Left hindlimb (tissue), 1 donor: ENCODE results near the gene VIP.
"Not testable (repeated sequence)": the region's sequence is repeated elsewhere in the genome, so short reads cannot be mapped to it uniquely, and the experiment has no call there.

Experiments used
- DNase-seq: peaks from one replicate; pipeline ENCODE4 v3.0.0-alpha.2; 2018

The VIP gene

DNA sequence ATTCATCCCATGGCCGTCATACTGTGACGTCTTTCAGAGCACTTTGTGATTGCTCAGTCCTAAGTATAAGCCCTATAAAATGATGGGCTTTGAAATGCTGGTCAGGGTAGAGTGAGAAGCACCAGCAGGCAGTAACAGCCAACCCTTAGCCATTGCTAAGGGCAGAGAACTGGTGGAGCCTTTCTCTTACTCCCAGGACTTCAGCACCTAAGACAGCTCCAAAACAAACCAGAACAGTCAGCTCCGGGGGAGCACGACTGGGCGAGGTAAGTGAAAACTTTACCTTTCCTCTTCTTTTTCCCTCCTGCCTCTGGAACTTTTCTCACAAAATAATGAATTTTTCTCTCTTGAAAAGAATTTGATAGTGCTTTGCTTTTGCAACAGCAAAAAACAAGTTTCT is at the start of gene VIP:
Gene VIP (plus strand): TSS at position 104 of the 400 bp plus-strand sequence. CDS start 1,381 bp downstream, outside the sequence.
- DNase-seq = no peak

DNA sequence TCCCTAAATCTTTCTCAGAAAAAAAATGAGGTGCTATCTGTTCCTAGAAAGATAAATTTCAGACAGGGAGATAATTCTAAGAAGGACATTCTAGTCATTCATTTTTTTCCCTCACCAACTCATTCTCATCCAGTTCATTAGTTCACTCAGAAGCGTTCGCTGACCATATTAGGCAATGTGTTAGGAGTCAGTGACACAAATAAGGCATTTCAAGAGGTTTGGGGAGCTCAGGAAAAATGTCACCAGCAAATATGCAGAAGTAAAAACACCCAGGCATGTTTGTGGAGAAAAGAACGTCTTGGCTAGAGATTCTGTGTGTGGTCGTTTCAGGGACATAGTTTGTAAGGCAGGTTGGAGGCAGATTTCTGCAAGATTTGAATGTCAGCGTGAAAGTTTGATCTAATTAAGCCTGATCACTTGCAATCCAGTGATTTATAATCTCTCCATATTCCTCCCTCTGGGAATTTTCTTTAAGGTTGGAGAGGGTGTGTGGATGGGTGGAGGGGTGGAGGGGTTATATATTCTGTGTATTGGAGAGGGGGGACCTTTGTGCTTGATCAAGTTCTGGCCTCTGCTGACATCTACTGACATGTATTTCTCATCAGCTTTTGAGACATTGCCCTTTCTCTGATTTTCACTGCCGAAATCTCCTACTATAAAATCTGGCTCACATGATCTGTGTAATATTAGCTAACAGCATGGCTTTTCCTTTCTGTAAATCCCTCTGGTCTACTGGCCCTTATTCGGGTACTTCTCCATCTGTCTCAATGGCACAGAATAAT is 49.3 kb upstream of the VIP start:
- DNase-seq = no peak

GRCh38 chr6:152701863-152702401 is 48.7 kb upstream of the VIP start:
- no peak for DNase-seq

GRCh38 chr6:152703750-152704149 is 46.8 kb upstream of the VIP start:
- not testable (repeated sequence) for DNase-seq

DNA sequence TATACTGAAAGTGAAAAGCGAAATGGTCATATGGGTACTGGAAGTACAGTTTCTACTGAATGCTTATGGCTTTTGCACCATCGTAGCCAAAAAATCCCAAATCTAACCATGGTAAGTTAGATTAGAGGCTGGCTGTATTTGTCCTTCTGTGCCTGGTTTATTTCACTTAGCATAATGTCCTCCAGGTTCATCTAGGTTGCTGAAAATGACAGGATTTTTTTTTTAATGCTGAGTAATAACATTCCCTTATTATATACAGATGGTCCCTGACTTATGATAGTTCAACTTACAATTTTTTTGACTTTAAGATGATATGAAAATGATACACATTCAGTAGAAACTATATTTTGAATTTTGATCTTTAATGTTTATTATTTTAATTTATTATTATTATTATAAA is 45.3 kb upstream of the VIP start:
- no peak for DNase-seq

- DNase-seq = no peak
Observed at GRCh38 chr6:152716322-152716721, 34.3 kb upstream of the VIP start.

- no peak for DNase-seq
Observed at GRCh38 chr6:152720974-152721373, 29.6 kb upstream of the VIP start.

DNA sequence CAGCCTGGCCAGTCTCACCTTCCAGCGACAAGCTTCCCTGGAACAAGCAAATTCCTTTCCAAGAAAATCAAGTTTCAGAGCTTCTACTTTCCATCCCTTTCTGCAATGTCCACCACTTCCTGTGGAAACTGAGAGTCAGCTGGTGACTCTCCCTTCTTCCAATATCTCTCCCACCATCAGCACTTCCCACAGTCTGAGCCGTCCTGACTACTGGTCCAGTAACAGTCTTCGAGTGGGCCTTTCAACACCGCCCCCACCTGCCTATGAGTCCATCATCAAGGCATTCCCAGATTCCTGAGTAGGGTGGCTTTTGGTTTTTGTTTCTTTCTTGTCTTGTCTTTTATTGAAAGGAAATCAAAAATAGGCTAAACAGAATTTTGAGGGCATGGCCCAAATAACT is 28.6 kb upstream of the VIP start:
- no peak for DNase-seq

- DNase-seq = no peak
Observed at GRCh38 chr6:152723398-152723797, 27.2 kb upstream of the VIP start.

- DNase-seq = no peak
Observed at GRCh38 chr6:152726313-152726712, 24.3 kb upstream of the VIP start.

GRCh38 chr6:152727507-152727906 is 23.1 kb upstream of the VIP start:
- no peak for DNase-seq

DNA sequence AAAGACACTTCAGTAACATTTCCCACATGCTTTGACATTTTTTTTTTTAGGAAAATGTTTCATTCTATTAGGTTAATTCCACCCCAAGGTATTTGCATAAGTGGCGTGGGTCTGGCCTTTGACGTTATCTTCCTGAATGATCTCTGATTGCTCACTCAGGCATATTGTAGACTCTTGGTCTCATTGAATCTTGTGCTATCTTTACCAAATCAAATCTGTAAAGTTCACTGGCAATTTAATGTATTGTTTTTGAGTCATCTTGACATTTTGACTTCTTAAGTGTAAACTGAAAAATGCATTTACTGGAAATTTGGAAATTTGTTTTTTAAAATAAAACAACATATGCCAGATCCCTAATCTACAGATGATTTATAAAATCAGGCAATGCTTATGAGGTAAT is 16.0 kb upstream of the VIP start:
- DNase-seq = no peak

DNA sequence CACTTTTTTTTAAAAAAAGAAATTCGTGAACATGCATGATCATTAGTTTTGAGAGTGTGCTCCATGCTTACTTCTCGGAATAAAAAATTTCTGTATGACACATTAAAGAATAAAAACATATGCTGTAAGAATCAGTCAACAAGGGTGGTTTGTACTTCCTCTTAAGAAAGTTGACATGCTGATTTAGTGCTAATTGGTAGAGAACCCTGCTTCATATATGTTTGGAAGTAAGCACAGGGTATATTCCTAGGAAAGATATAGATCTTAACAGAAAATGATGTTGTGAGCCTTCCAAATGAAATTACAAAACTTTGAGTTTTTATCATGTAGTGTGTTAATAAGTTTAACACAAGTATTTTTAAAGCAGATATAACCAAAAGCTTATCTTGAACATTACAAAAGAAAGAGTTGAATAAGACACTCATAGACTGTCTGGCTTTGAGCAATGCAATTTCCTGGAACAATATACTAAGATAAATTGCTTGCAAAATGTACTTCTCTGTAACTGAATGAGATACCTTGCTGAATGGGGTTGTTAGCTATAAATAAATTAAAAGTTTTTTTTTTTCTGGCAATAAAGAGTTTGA is 13.8 kb upstream of the VIP start:
- DNase-seq = no peak

DNA sequence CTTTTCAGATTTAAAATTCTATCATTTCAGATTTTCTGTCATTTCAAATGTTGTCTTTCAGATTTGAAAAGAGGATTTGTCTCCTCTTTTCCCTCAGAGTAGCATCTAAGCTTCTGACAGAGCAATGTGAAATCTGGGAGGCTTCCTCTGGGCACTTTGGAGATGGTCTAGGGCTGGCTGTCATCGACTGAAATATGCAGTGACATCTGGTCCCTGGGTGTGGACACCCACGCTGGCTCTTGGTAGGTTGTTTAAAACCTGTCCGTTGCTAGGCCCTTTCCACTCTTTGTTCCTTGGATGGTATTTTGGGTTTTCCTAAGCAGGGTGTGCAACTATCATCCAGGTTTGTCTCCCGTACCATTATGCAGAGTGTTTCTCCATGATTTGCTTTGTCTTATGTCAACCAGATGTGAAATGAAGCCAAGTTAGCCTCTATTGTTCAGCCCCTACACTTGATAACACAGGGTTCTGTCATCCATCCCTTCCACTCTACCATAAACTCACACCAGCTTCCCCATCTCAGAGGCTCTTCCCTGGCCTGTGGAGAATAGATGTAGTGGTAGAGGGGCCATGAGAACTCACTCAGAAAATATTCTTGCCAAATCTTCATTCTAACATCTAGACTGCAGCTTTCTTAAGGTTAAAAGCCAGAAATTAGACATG is 5.0 kb upstream of the VIP start:
- no peak for DNase-seq

DNA sequence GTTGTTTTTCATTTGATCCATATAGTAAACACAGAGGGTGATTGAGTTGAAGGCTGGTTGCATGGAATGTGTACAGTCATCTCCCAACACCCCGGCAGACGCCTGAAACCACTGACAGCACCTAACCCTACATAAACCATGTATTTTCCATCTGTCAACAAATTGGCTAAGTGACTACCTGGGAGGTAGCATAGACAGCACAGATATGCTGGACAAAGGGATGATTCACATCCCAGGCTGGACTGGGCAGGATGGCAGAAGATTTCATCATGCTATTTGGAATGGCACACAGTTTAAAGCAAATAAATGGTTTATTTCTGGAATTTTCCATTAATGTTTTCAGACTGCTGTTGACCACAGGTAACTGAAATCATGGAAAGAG is 4.4 kb upstream of the VIP start:
- no peak for DNase-seq

DNA sequence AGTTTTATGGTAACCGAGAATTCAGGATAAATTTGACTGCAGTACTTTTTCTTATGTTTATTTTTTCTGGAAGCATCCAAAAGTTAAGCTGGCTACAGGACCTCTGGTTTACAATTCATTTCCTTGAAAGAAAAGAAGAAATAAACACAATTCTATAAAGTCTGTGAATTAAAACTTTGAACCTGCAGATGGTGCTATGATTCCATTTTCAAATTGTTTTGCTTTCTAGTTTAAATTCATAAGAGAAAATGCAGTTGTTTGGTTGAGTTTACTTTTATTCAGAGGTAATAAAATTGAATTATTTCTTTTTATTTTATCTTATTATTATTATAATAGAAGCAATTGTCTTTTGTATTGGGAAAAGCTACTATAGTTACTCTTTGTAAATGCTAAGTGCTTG is 1.8 kb upstream of the VIP start:
- no peak for DNase-seq

DNA sequence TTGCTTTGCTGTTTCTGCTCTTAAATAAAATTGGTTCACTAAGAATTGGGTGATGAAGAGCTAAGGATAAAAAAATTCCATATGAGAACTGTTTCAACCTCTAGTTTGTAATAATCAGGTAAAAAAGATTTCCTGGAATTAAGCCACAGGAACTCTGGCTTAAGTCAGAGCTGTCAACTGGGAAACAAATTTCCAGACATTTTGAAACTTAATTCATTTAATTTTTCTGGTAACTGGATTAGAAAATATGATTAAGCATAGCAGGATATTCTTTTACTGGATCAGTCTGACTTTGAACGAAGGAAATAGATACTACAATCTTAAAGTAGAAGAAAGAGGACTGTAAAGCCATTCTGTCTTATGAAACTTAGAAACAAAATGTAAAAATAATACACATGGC is 1.3 kb upstream of the VIP start:
- DNase-seq = no peak

- DNase-seq = no peak
Observed at GRCh38 chr6:152765331-152765730, 14.7 kb downstream of the VIP start.

- DNase-seq = no peak
Observed at GRCh38 chr6:152769159-152769558, 18.6 kb downstream of the VIP start.

GRCh38 chr6:152769993-152770392 is 19.4 kb downstream of the VIP start:
- no peak for DNase-seq

DNA sequence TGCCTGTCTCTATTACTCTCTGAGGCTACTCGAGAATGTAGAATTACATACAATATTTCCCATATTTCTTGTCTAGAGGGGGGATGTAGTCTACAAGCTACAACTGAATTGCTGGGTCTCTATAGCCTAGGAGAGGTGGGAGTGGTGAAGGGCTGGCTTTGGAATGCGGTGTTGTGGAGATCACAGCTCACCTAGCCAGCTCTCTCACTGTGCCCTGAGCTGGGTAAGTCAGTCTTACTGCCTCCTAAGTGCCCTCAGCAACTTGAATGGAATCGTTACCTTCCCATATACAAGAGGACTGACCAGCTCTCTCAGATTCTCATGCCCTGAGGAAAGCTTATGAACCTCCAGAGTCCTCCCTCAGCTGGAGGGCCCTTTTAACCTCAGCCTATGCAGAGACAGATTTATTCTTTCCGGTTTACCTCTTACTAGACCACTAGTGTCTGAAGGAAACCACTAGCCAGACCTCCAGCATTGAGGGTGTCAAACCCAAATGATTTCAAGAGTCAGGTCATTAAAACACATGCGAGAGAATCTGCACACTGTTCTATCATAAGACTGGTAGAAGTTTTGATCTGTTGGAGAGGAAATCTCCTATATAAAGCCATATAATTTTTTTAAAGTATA is 20.6 kb downstream of the VIP start:
- no peak for DNase-seq

DNA sequence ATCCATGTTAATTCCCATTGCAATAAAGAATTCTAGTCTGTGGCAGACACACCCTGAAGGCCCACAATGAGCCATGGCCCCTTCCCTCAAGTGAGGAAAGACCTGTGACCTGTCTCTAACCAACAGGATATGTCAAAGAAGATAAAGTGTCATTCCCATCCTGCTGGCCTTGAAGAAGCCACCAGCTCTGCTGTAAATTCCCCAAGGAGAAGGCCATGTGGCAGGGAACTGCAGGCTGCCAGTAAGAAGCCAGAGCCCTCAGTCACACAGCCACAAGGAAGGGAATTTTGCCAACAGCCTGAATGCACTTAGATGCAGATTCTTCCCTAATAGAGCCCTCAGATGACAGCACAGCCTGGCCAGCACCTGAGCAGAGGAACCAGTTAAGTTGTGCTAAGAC is 24.8 kb downstream of the VIP start:
- no peak for DNase-seq

DNA sequence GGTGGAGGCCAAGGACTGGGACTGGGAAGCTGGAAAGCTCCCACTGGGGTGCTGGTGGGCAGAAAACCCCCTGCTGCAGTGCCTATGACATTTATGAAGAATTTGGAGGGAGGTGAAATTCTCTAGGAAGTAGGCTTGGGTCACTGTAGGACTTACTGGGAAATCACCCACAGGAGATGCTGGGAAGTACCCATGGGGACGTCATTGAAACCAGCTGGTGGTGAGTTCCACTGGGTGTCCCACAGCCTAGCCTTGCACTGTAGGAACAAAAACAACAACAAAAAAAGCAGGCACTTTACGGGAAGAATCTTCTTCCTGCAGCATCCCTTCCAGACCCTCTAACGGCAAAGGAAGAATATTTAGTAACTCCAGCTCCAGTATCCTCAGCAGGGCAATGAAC is 26.2 kb downstream of the VIP start:
- no peak for DNase-seq
